ENCODE measurements around the gene MSANTD1.

MSANTD1 gene

DNA sequence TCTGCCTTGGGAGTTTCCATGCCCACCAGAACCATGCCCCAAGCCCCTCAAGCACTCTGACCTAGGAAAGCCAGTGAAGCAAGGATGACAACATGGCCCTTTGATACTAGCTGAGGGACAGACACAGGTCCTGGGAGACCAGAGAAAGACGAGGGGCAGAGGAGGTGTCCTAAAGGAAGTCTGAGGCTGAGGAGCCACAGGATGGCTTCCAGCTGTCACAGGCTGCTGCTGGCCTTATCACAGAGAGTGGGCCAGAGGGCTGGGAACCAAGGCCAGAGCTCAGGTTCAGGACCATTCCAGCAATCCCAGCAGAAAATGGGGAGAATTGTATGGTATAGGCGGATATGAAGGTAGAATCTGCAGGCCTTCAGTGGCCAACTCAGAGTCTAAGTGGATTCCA lies 31.7 kb upstream of the MSANTD1 start:
- DNase-seq: no peak

- no peak for DNase-seq
These were observed 31.2 kb upstream of the MSANTD1 start for GRCh38 chr4:3217771-3218170.

DNA sequence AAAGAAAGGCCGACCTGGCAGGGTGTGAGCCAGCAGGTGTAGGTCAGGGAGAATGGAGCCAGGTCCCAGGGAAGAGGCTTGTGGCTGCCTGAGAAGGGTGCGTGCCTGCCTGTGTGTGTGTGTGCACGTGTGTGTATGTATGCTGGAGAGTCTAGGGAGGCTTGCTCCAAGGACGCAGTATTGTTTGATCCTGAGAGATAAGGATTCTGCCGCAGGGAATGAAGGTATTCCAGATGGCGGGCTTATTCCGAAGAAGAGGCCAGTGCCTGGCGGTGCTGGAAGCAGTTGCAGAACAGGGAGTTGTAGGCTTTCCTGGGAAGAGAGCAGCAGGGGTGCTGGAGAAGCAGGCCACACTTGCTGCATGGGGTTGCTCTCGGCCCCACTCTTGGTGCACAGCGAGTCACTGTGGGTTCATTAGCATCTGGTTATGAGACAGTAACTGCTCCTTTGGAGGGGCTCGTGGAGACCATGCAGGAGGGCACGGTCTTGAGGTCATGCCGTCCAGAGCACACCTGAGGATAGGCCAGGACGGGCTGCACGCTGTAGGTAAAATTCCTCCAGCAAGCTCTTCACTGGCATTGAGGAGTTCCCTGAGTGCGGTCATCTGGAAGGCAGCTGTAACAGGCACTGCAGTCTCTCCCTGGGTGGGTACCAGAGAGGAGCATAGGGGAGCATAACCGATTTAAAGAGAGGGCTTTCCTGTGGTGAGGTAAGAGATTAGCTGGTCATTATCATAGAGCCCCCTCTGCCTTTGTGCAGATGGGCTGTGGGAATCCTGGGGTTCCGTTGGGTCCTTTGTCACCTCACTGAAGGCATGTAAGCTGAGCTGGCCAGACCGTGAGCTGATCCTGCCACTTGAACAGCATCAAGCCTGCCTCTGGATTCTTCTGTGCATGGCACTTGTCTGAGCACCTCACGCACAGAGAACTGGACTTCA lies 29.9 kb upstream of the MSANTD1 start:
- no peak for DNase-seq

- DNase-seq: no peak
These were observed 29.0 kb upstream of the MSANTD1 start for GRCh38 chr4:3219761-3220475.

DNA sequence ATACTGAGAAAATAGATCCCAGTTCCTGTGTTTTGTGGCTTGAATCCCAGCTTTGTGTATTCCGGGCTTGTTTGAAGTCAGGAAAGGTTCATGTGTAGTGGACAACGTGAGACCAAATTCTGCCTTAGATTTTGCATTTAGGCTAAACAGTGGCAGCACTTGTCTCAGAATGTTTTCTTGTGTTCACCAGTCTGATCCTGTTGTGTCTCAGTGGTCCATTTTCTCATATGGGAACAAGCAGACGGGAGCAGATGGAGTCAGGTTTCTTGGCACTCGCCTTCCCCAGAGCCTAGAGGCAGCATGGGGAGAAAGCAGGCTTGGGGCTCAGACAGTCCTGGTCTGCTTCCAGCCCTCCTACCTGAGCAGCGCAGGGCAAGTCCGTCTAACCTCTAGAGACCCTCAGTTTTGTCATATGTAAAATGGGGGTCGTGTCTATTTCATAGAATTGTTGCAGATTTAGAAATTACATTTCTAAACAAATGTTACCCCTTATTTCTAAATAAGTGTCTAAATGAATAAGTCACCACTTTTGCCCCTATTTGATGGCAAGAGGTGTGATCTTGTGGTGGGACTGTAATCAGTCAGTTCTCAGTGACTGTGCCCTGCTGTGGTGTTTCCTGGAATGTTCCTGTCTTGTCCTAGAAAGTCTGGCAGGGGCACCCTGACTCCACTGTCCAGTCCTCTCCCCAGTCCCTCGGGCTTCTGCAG lies 28.3 kb upstream of the MSANTD1 start:
- no peak for DNase-seq

DNA sequence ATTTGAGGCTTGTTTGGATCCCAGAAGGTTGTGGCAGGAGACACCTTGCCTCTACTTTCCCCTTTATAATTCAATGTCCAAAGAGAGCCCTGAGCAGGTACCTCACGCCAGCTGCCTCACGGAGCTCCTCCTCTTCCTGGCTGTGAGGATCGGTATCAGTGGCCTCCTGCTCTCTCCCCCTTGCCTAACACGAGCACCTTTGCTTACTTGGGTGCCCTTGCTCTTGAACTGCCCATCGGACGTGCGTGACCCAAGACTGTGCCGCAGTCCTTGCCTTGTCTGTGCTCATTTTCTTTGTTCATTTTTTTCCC lies 27.8 kb upstream of the MSANTD1 start:
- DNase-seq: no peak

GRCh38 chr4:3221996-3222395 lies 27.0 kb upstream of the MSANTD1 start:
- DNase-seq: no peak

- no peak for DNase-seq
These were observed 25.6 kb upstream of the MSANTD1 start for GRCh38 chr4:3223346-3223745.

- no peak for DNase-seq
These were observed 24.8 kb upstream of the MSANTD1 start for GRCh38 chr4:3223956-3224748.

- DNase-seq: no peak
These were observed 23.7 kb upstream of the MSANTD1 start for GRCh38 chr4:3225071-3225850.

DNA sequence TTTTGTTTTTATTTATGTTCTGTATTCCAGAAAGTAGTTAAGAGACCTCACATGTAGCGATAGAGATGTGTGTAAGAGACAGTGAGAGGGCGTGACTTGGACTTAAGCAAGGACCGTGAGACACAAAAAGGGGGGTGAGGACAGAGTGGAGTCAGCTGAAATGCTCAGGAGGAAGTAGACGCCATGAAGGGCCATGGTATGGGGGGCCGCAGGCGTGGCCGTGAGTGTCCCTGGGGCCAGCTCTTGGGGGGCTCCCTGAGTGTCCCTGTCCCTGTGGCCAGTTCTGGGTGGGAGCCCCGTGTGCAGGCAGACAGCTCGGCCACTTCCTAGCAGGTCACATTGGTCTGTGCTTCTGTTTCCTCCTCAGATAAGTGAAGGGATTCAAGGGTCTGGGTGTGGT lies 23.0 kb upstream of the MSANTD1 start:
- DNase-seq: no peak

GRCh38 chr4:3226467-3226866 lies 22.5 kb upstream of the MSANTD1 start:
- no peak for DNase-seq

DNA sequence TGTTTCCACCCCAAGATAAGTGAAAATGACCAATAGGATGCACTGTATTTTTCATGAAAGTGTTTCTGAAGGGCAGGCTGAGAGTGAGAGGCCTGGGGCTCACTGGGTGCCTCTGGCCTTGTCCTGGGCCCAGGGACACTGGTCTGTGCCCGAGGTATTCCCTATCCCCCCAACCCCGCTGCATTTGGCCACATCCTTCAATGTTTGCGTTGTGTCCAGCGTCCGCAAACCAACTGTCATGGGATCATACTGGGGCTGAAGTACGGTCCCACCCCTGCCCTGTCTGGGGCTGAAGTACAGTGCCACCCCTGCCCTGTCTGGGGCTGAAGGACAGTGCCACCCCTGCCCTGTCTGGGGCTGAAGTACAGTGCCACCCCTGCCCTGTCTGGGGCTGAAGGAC lies 22.0 kb upstream of the MSANTD1 start:
- no peak for DNase-seq

DNA sequence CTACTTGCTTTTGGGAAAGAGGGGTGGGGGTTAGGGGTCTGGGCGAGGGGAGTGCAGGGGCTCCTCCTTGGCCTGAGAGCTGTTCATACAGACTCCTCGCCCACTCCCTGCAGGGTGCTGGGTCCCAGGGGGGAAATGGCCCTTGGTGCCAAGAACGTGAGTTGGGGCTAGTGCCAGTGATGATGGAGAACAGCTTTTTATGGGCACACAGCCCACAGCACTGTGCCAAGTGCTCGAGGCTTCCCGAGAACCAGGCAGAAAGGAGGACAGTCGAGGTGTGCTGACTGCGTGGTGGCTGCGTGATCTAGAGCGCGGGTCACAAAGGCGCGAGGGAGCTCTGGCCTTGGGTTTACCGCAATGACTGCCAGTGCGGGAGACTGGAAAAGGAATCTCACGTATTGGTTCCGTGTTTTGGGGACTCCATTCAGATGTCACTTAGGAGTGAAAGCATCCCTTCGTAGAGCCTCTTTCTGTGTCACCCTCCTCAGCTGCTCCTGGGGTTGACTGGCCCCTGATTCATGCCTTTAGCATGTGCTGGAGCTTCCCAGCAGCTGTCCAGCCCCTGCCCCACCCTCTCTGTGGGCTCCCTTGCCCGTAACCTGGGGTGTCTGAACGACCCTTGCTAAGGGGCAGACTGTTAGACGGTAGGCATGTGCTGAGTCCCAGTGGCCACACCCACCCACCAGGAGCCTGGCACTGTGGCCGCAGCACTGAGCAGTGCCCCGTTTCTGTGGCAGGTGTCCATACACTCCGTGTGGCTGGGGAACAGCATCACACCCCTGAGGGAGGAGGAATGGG lies 20.9 kb upstream of the MSANTD1 start:
- DNase-seq: no peak

- no peak for DNase-seq
These were observed 20.1 kb upstream of the MSANTD1 start for GRCh38 chr4:3228881-3229280.

- DNase-seq: no peak
These were observed 19.6 kb upstream of the MSANTD1 start for GRCh38 chr4:3229328-3229727.

DNA sequence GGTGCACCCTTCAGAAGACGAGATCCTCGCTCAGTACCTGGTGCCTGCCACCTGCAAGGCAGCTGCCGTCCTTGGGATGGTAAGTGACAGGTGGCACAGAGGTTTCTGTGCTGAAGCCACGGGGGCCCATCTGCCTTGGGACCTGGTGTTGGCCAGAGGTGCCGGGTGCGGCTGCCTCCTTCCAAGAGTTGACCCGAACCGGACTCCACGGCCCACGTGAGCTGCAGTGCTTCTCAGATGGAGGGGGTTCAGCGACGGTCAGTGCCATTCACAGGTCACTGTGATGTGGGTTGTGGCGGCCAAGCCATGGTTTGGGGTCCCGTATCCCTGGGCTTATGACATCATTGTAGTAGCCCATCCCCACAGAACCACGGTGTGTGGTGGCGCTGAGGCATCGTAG lies 19.0 kb upstream of the MSANTD1 start:
- DNase-seq: no peak

DNA sequence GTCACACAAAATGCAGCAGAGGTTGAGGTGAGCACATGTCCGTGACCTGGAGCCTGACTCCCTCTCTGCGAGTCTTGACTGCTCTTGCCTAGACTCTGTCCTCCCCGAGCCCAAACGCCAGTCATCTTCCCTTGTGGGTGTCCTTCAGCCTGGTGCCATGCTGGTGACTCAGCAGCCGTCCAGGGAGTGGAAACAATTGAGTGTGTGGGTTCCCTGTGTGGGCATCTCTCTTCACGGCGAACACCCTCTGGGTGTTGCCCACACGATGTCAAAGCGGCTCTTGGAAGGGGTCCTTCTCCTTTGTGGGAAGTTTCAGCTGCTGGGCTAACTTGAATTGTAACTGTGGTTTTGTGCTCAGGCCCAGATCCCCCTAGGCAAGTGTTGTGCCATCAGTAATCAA lies 17.5 kb upstream of the MSANTD1 start:
- DNase-seq: no peak

- DNase-seq: no peak
These were observed 17.0 kb upstream of the MSANTD1 start for GRCh38 chr4:3232001-3232400.

GRCh38 chr4:3232871-3233271 lies 16.1 kb upstream of the MSANTD1 start:
- DNase-seq: no peak

DNA sequence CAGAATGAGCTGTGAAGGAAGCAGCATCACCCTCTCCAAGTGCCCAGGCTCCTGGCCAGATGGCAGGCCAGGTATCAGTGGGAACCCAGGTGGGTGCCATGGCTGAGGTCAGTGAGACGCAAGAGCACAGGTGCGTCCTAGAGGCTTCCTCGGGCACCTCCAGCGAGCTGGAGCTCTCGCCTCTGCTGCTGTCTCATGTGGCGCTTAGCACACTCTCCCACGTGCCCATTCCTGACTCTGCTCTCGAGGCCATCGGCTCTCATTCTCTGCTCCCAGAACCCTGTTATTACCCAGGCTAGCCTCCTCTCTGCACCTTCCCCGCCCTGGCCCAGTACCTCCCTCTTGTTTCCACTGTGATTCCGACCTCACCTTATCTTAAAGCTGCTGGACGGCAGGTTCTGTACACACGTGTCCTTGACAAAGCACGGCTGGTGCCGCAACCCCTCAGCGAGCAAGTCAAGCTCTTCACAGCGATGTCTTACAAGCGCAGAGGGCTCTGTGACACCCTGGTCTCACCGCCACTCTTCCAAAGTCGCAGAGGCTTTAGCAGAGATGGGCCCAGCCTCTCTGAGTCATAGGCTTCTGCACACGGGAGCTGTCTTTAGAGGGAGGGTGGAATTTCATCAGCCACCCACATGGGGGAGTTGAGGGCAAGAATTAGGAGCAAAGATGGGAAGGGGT lies 15.4 kb upstream of the MSANTD1 start:
- no peak for DNase-seq

Measured in activated T-cell treated with anti-CD3 and anti-CD28 coated beads, Interleukin-2, amount 50 U/mL, for 48 hours (primary cell).